HG02588 (cell line): ENCODE data around the gene SLC50A1.
"Not testable (repeated sequence)": the region's sequence is repeated elsewhere in the genome, so short reads cannot be mapped to it uniquely, and the experiment has no call there.

Source experiments
- ATAC-seq: cut with Tn5 transposase; IDR thresholded peaks from one replicate; pipeline ENCODE4 v1.9.1; 2021; ENCODE audit warnings: mild to moderate bottlenecking, moderate library complexity; ENCODE audit not compliant: unreplicated experiment

The SLC50A1 gene

DNA sequence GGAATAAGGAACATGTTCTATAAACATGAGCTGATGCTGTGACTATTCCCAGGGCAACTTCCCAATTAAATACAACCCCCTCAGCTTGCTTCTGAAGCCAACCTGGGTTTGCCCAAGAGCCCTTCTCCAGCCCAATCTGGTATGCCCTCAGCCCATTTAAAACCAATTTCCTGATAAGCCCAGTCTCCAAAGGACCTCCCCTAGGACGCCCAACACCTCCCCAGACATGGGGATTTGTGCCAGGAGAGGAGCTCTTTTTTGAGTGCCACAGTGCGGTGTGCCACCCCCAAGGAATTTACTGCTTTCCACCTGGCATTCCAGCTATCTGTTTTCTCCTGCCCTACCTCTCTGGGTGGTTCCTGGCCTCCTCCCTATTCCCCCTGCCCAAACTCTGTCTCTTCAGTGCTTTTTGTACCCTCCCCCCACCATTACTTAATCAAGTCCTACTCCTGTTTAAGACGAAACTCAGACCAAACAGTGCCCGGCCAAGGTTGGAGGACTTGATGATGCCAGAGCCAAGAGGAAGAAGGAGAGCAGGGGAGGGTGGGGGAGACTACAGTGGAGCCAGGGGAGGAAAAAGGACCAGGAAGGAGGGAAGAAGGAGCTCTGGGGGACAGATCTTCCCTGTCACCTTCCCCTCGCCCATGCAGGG lies 19.4 kb upstream of the SLC50A1 start:
- ATAC-seq = no peak

DNA sequence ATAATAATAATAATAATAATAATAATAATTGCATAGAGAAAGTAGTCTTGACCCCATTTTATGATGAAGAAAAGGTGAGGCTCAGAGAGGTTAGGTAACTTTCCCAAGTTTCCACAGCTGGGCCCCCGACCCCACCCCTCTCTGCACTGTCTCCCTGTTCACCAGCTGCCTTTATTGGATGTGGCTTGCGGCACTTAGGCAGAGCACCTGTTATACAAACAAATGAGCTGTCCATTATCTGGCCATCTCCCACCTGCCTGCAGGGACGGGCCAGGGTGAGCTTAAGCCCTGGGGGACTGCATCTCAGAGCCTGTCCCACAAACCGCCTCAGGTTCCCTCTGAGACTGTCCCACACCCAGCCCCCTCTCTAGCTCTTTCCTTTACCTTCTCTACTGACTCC lies 18.0 kb upstream of the SLC50A1 start:
- no peak for ATAC-seq

DNA sequence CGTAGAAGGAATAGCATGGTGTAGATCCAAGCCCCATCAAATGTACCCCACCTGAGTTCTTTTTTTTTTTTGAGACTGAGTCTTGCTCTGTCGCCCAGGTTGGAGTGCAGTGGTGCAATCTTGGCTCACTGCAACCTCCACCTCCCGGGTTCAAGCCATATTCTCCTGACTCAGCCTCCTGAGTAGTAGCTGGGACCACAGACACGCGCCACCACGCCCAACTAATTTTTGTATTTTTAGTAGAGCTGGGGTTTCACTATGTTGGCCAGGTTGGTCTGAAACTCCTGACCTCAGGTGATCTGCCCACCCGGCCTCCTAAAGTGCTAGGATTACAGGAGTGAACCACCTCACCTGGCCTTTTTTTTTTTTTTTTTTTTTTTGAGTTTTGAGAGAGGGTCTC lies 17.6 kb upstream of the SLC50A1 start:
- not testable (repeated sequence) for ATAC-seq

DNA sequence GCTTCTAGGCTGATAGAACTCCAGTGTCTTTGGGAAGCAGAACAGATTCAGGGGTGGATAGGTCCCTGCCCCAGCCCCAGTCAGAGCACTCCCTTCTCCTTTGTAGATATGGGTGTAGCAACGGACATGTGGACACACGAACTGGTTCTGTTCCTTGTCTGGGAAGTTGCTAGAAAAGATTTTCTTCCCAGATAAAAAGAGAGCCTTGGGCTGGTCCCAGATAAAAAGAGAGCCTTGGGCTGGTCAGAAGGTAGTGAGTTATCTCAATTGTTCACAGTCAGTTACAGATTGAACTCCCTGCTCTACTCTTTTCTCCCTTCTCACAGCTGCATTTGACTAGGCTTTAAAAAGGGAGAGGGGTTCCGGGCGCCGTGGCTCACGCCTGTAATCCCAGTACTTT lies 15.4 kb upstream of the SLC50A1 start:
- no peak for ATAC-seq

DNA sequence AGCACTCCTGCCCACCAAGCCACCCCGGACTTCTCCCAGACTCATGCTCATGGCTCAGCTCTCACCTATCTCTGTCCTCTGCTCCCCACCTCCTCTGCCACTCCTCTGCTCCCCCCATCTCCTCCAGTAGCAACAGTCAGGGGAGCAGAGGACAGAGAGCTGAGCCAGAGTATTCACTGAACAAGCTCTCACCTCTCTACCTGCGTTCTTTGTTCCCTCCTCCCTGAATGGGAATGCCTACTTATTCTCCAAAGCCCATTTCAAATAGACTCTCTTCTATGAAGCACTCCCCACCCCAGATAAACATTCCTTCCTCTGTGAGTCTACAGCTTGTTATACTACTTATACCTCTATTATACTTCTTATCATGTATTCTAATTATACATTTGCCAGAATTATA lies 14.4 kb upstream of the SLC50A1 start:
- ATAC-seq = no peak

DNA sequence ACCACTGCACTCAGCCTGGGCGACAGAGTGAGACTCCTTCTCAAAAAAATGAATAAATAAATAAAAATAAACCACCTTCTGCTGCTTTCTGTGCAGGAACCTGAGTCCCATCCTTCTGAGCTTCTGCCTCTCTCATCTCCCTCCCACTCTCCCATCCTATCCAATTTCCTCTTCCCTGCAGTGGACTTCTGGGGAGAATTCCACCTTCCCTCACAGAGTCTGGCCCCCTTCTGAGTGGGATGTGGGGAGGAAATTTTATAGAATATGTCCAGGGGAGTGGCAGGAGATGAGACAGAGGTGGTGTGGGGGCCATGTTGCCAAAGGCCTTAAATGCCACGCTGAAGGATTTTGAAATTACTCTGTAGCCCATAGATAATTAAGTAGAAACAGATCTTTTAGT lies 13.3 kb upstream of the SLC50A1 start:
- ATAC-seq = no peak

DNA sequence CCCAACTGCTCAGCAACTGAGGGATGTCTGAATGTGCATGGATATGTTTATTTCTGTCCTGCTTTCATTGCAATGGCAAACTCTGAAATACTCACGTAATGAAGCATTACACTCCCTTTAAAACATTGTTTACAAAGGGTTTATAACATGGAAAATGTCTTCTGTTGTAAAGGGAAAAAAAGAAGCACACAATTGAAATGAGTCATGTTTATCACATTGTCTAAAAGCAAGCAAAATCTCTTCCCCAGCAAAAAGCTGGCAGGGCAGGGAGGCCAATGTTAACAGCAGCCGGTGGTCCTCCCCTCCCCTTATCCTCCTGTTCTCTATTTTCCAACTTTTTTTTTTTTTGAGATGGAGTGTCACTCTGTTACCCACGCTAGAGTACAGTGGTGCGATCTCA lies 11.9 kb upstream of the SLC50A1 start:
- ATAC-seq = no peak

DNA sequence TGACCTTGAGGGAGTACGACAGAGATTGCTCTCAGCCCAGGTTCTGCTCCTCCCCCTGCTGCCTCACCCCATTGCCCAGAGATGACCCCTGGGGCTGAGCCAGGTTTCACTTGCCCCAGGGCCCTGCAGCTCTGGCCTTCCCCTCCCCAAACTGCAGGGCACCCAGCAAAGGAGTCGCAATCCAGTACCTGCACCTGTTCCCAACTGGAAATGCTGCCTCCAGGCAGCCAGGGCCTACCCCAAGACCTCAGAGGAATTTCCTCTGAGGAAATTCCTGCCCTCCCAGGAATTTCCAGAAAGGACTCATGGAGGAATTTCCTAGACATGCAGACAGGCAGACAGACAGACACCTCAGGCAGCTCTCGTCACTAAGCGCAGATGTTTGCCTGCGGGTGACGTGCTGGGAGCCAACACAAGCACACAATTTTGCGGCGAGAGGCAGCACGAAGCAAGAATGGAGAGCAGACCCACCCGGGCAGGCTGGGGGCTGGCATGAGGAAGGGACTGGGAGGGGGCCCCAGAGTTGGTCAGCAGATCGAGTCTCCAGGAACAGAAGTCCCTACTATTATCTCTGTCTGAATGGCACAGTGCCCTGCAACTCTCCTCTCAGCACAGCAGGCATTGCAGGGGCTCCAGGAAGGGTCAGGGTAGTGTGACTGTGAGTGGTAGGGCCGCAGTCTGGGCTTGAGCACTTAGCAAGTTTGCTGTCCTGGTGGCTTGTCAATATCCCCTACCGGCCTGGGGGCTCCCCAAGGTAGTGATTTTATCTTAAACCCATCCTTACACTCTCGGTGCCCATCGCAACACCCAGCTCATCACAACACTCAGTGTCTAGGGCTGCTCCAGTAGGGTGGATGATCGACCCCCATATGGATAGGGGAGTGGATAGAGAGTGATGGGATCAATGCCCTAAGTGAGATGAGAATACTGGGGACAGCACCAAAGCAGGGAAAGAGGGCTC lies 10.9 kb upstream of the SLC50A1 start:
- ATAC-seq = no peak

DNA sequence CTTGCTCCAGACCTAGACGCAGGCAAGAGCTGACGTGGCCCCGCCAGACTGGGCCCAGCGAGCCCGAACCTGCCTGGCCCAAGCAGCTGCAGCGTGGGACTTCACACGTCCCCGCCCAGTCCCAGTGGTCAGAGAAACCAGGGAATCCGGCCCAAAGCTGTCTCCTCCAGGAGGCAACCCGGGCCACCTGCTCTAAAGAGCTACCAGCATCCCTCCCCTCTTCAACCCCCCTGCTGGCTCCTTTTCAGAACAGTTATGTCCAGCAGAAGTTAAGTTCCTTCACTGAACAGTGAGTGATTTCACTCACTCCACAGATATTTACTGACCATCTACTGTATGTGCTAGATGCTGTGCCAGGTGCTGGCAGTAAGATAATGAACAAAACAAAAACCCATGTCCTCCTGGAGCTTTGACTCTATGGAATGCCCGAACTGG lies 10.1 kb upstream of the SLC50A1 start:
- no peak for ATAC-seq

DNA sequence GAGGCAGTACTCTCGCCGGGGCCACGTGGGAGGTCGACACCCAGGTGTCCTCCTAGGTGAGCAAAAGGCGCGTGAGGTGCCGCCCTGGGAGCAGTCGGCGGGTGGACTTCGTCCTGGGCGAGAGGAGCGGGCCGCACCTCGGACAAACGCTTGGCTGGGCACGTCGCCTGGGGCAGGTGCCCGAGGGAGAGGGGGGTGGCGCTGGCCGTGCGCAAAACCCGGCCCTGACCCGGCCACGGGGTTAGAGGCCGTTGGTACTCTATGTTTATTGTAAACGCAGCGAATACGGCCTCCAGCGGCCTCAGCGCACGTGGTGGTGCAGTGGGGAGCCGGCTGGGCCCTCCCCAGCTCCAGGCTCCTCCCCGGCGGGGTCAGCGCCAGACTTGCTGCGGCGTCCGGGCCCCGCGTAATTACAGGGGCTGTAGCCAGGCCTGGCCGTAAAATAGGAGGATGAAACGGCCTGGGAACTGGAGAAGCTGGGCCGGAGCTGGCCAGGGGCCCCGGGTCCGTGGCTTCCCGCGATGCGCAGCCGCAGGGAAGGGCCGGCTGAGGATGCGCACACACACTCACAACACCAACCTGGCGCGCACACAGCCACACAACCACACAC lies 9.6 kb upstream of the SLC50A1 start:
- ATAC-seq = no peak

DNA sequence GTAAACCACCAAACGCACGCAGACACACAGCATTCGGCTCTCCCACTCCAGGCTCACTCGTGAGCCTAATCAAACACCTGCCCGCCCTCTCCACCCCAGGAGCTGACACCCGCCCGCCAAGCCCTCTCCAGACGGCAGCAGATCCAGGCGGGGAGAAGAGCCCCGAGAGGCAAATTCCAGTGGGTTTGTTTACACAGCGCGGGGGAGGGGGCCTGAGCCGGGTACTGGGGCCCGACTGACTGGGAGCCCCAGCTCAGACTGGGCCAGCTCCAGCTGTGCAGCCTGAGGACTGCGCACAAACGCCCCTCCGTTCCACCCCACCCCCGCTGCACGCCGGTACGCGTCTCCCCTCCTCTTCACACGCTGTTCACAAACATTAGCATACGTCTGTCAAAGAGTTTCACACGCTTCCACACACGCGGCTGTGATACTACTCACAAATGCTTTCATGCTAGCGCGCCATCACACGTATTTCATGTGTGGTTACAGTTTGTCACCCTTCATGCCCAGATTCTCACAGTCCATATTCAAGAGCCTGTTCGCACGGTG lies 9.0 kb upstream of the SLC50A1 start:
- ATAC-seq = no peak

DNA sequence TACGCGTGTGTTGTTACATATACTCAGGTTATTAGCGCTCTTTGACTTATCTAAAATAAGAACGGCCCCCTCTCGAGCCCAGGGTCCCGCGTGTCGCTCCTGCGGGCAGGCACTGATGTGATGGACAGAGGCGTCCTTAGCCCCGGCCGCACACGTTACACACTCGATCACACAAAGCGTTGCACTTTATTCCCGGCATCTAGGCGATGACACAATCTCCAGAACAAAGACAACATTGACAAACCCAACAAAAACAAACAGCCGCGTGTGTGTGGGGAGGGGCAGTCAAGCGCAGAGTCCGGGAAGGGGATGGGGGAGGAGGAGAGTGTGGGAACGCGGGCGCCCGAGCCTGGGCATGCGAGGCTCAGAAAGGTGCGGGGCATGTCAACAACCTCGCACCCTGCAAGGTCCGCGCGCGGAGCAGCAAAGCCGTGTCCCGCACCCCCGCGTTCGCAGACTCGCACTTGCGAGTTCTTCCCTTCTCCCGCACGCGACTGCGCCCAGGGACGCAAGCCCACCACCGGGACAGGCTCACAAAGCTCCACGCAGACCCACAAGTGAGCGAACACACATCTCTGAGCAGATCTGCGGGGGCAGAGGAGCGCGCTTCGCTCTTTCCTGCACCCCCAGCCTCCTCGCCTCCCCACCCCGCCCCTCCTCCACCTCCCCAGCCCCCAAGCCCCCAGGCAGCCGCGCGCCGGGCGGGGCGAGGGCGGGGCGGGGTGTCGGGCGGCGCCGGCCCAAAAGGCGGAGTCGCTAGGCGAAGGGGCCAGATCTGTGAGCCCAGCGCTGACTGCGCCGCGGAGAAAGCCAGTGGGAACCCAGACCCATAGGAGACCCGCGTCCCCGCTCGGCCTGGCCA lies 8.3 kb upstream of the SLC50A1 start, which contains the start of gene EFNA1:
TSS of gene EFNA1 (plus strand) at position 772 of the 862 bp plus-strand sequence. CDS start 102 bp downstream, outside the sequence.
- ATAC-seq = no peak

DNA sequence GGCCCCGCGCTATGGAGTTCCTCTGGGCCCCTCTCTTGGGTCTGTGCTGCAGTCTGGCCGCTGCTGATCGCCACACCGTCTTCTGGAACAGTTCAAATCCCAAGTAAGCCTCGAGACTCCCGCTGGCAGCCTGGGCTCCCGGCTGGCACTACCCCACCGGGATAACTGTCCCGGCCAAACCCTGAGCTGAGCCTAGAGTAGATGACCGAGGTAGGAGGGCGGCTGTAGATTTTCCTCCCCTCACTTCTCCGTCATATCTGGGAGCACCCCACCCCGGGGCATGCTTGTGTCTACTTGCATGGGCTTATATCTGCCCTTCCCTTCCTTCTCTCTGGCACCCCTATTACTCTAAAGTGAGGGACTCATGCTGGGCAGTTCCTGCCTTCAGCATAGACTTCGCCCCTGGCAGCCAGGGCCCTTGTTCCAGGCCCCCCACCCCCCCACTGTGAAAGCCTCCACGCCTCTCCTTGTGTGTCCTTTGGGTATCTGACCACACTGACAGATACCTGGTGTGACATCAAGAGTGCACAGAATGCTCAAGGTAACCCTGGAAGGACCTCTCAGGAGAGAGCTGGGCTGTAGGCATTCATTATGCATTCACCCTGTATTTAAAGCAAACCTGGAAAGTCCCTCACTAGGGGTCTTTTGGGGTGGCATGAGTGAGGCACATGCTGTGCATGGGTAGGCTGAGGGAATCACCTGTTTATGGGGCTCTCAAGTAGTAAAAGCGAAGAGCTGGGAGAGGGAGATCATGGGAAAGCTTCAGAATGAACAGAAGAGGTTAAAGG lies 7.5 kb upstream of the SLC50A1 start:
- no peak for ATAC-seq

DNA sequence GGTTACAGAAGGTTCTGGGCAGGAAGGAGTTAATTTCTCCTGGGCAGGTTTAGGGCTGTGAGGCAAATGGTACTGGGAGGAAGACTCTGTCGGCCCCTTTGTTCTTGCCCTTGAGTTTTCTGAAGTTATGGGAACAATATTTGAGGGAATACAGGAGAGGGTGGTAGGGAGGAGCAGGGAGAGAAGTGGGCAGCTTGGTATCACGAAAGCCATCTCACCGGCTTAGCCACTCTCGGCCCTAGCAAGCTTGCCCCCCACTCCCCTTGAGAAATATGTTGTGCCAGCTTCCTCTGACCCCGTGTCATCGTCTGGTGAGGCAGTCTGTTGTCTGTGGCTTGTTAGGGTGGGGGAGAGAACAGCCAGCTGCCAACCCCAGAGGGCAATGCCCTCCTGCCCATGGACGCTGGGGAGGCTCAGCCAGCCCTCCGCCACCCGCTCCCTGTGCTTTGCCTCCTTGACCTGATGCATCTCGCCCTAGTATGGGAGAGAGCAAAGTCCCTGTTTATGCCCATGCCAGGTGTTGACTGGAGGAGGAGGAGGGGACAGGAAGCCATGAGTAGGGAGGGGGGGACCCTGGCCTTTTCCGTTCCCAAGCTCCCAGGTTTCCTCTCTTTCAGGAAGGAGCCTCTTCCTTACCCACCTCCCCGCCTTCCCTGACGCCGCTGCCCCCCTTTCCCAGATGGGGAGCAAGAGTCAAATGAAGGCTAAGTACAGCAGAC lies 6.7 kb upstream of the SLC50A1 start:
- no peak for ATAC-seq

DNA sequence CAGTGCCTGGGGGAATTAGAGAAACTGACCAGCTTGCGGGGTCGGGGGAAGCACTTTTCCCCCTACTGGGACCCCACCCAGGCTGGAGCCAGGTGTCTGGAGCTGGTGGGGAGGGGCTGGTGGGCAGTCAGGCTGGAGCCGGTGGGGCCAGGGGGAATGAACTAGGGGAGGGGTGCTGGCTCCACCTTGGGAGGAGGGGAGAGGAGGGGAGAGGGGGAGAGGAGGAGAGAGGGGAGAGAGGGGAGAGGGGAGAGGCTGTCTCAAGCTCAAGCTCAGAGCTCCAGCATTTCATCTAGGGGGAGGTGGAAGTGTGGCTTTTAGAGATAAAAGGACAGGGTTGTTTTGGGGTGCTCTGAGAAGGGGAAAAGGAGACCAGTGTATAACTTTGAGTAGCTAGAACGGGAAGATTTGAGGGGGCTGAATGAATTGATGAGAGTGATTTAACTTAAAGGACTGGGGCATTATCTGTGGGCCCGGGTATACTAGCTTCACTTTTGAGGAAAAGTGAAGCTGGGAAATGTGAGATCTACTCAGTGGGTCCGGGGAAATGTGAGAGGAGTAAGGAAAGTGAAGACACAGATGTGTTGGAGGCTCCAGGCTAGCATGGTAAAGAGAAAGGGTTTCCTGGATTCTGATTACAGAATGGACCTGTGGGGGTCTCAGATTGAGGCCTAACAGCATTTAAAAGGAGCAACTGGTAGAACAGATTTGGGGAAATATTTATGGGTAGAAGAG lies 5.2 kb upstream of the SLC50A1 start:
- no peak for ATAC-seq

DNA sequence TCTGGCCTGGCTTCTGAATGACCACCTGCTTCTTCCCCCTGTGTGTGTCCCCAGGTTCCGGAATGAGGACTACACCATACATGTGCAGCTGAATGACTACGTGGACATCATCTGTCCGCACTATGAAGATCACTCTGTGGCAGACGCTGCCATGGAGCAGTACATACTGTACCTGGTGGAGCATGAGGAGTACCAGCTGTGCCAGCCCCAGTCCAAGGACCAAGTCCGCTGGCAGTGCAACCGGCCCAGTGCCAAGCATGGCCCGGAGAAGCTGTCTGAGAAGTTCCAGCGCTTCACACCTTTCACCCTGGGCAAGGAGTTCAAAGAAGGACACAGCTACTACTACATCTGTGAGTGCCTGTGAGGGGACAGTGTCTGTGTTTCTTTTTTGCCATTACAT lies 4.4 kb upstream of the SLC50A1 start:
- no peak for ATAC-seq

DNA sequence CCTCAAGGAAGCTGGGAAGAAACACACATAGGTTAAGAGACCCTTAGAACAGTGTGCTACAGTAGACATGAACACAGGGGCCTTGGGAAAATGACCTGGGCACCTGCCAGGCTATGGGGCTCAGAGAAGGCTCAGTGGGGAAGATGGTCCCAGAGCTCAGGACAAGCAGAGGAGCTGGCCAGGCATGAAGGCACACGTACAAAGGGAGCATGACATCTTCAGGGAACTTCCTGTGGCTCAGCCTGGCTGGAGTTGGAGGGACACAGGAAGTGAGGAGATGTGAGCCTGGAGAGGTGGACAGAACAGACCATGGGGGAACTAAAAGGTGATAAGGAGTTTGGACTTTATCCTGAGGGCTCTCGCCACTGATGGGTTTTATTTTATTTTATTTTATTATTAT lies 3.8 kb upstream of the SLC50A1 start:
- no peak for ATAC-seq

DNA sequence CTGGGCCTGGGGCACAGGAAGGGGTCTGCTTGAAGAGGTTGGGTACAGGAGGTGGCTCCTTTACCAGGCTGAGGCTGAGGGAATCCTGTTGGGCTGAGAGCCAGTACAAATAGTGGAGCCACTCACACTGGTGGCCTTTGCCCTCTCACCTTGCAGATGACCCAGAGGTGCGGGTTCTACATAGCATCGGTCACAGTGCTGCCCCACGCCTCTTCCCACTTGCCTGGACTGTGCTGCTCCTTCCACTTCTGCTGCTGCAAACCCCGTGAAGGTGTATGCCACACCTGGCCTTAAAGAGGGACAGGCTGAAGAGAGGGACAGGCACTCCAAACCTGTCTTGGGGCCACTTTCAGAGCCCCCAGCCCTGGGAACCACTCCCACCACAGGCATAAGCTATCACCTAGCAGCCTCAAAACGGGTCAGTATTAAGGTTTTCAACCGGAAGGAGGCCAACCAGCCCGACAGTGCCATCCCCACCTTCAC lies 1.8 kb upstream of the SLC50A1 start:
- ATAC-seq = no peak
